A549 (cell line): ENCODE results near the gene HMX3. TPM values are rescaled to one million over a fixed set of nuclear protein-coding genes. Genes with fewer than 3 reads are reported as not detected.

Experiments
- ATAC-seq, 2 experiments: fragments of 200-7000 bp in 1 of 2; fragments of >200 bp in 1 of 2; cut with Nextera tagmentation in 1 of 2; cut with Tn5 transposase in 1 of 2; 3 replicates each; pipeline versions ENCODE4 v1.8.0 to v1.9.1; 2018 to 2020; ENCODE audit warnings: mild to moderate bottlenecking in 1 of 2, moderate library complexity in 1 of 2
- CTCF ChIA-PET: fragments of 300-600 bp; sonication (Branson Sonifier 250); formaldehyde crosslinking; extraction: SDS; loops from one replicate; lab custom pipeline; 2021; ENCODE audit warnings: antibody characterized with exemption, inconsistent platforms; lab: Yijun Ruan, JAX
- POLR2A ChIA-PET: fragments of 350-600 bp; formaldehyde crosslinking; extraction: SDS; loops from one replicate; lab custom pipeline; 2021; ENCODE audit warnings: antibody characterized with exemption, inconsistent platforms; lab: Yijun Ruan, JAX
- DNase-seq, 2 experiments: peaks; one replicate each; pipeline versions ENCODE4 v3.0.0 to v3.0.0-alpha.2; 2011 to 2016; ENCODE audit warnings: low read depth in 1 of 2, low spot score in 1 of 2
- FAIRE-seq: peaks from 2 replicates; lab custom pipeline; 2011; peaks lifted over from hg19 to GRCh38; lab: Jason Lieb, UNC
- H3K27ac ChIP-seq, 2 experiments: fragments of >200 bp; sonication (Bioruptor Twin); formaldehyde crosslinking; 3 replicates each; pipeline ENCODE4 v1.5.1; 2016 to 2017
- H3K4me1 ChIP-seq: fragments of >200 bp; sonication (Bioruptor Twin); formaldehyde crosslinking; 3 replicates; pipeline ENCODE4 v1.6.1; 2016
- H3K4me2 ChIP-seq: fragments of >200 bp; sonication (Bioruptor Twin); formaldehyde crosslinking; 3 replicates; pipeline ENCODE4 v1.6.1; 2016
- H3K4me3 ChIP-seq: fragments of >200 bp; sonication (Bioruptor Twin); formaldehyde crosslinking; 3 replicates; pipeline ENCODE4 v1.5.1; 2016
- H3K9me3 ChIP-seq: fragments of >200 bp; sonication (Bioruptor Twin); formaldehyde crosslinking; 3 replicates; pipeline ENCODE4 v1.6.1; 2016
- CEBPB ChIP-seq, 2 experiments: fragments of >200 bp in 1 of 2; sonication (Bioruptor Twin) in 1 of 2; formaldehyde crosslinking in 1 of 2; IDR thresholded peaks; 2 replicates each; pipeline ENCODE4 v1.6.1; 2012 to 2016
- CTCF ChIP-seq: fragments of >200 bp; sonication (Bioruptor Twin); formaldehyde crosslinking; IDR thresholded peaks from 3 replicates; pipeline ENCODE4 v1.5.1; 2016
- EHMT2 ChIP-seq: fragments of 200-600 bp; sonication (generic); IDR thresholded peaks from 2 replicates; pipeline ENCODE4 v1.6.1; 2016; ENCODE audit warnings: antibody characterized with exemption, low read depth, mild to moderate bottlenecking, moderate library complexity
- FOSL2 ChIP-seq, 2 experiments: fragments of 450-650 bp in 1 of 2; fragments of >200 bp in 1 of 2; sonication (Bioruptor Twin) in 1 of 2; formaldehyde crosslinking; IDR thresholded peaks; 2 replicates each; pipeline versions ENCODE4 v1.5.0 to v1.6.1; 2016 to 2020; ENCODE audit warnings: mild to moderate bottlenecking in 1 of 2, moderate library complexity in 1 of 2
- GATA3 ChIP-seq: IDR thresholded peaks from 2 replicates; pipeline ENCODE4 v1.6.1; 2012; ENCODE audit warnings: borderline replicate concordance
- HDAC2 ChIP-seq: fragments of 200-600 bp; sonication (generic); IDR thresholded peaks from 2 replicates; pipeline ENCODE4 v1.6.1; 2016
- HEYL ChIP-seq: fragments of 250-450 bp; sonication (Bioruptor Pico); IDR thresholded peaks from 2 replicates; pipeline ENCODE4 v1.8.0; 2021; ENCODE audit warnings: mild to moderate bottlenecking, moderate library complexity
- HMGXB4 ChIP-seq: fragments of 250-450 bp; sonication (Bioruptor Pico); IDR thresholded peaks from 2 replicates; pipeline ENCODE4 v1.5.0; 2021; ENCODE audit warnings: mild to moderate bottlenecking, moderate library complexity, borderline replicate concordance
- JUN ChIP-seq, 2 experiments: fragments of >200 bp; sonication (Bioruptor Twin); formaldehyde crosslinking; IDR thresholded peaks; 2 replicates in 1 of 2; 3 replicates in 1 of 2; pipeline ENCODE4 v1.6.1; 2016 to 2017
- KDM1A ChIP-seq: fragments of 200-600 bp; sonication (generic); IDR thresholded peaks from 2 replicates; pipeline ENCODE4 v1.6.1; 2016; ENCODE audit warnings: low read depth, mild to moderate bottlenecking
- PHF8 ChIP-seq: fragments of 200-600 bp; sonication (generic); IDR thresholded peaks from 2 replicates; pipeline ENCODE4 v1.6.1; 2016; ENCODE audit warnings: low read depth, mild to moderate bottlenecking, antibody characterized with exemption, moderate library complexity, borderline replicate concordance
- RARB ChIP-seq: fragments of 250-450 bp; sonication (Bioruptor Pico); IDR thresholded peaks from 2 replicates; pipeline ENCODE4 v1.8.0; 2021; ENCODE audit warnings: mild to moderate bottlenecking, moderate library complexity
- RCOR1 ChIP-seq: fragments of 150-350 bp; IDR thresholded peaks from 2 replicates; pipeline ENCODE4 v1.6.1; 2014; ENCODE audit warnings: antibody characterized with exemption, low read length, low read depth
- RNF2 ChIP-seq: fragments of 200-600 bp; sonication (generic); IDR thresholded peaks from 2 replicates; pipeline ENCODE4 v1.6.1; 2016; ENCODE audit warnings: low read depth, mild to moderate bottlenecking, antibody characterized with exemption, moderate library complexity, borderline replicate concordance
- SMC3 ChIP-seq: fragments of >200 bp; sonication (Bioruptor Twin); formaldehyde crosslinking; IDR thresholded peaks from 3 replicates; pipeline ENCODE4 v1.6.1; 2018; ENCODE audit warnings: inconsistent platforms
- SREBF2 ChIP-seq: fragments of 450-650 bp; IDR thresholded peaks from 2 replicates; pipeline ENCODE4 v1.6.1; 2014; ENCODE audit warnings: mild to moderate bottlenecking, moderate library complexity
- ZNF302 ChIP-seq: fragments of 250-450 bp; sonication (Bioruptor Pico); IDR thresholded peaks from 2 replicates; pipeline ENCODE4 v1.9.0; 2021; ENCODE audit warnings: inconsistent platforms, mild to moderate bottlenecking, moderate library complexity
- WGBS: methylation state at CpG from one replicate; pipeline ENCODE4 v1.1.6; 2017; ENCODE audit errors: missing lambda C conversion rate; 5-methylcytosine and 5-hydroxymethylcytosine counted together
- polyA minus RNA-seq: library from RNA; depleted of rRNA, polyadenylated mRNA; stranded (reverse); fragments of >200 nt; gene quantifications from 2 replicates; pipeline ENCODE4 v1.2.3, GENCODE V29; 2011; rRNA and poly(A)+ RNA removed
- polyA plus RNA-seq, 4 experiments: library from polyadenylated mRNA; depleted of rRNA in 3 of 4; stranded (reverse); fragments of >200 nt; fragmentation: RNase III in 1 of 4; extraction: RNeasy Plus Mini Kit Qiagen cat#74134 plus additional on column Dnase treatment in 1 of 4; gene quantifications; 2 replicates in 3 of 4; 3 replicates in 1 of 4; pipeline ENCODE4 v1.2.3, GENCODE V29; 2011 to 2017
- TF ChIP-seq, protein P1 (sequence below): fragments of 450-650 bp; IDR thresholded peaks from 2 replicates; pipeline ENCODE4 v1.6.1; 2014; ENCODE audit warnings: antibody characterized with exemption

HMX3 gene
- polyA plus RNA-seq (2011; rRNA removed) (not detected in 2 replicates), polyA plus RNA-seq (2017; fragmentation: RNase III; extraction: RNeasy Plus Mini Kit Qiagen cat#74134 plus additional on column Dnase treatment) (not detected in 3 replicates), polyA minus RNA-seq (not detected in 2 replicates)
- 0.03 TPM in 1 of 2 replicates, not detected in the other for polyA plus RNA-seq (2012; cell fraction: cytosol; rRNA removed)
- polyA plus RNA-seq (2012; cell fraction: nucleus; rRNA removed) = 0.06 TPM in 1 of 2 replicates, not detected in the other

- 0 out of 6 replicates have a peak, but pooled peaks of 1 of the 2 experiments have one; percentile 2 for ATAC-seq
- CTCF ChIA-PET = interaction anchor here (4.8 to 5.1 kb wide), 3 partner anchors 91 to 426 kb away, joined by 52 to 82 read pairs (median 76); no protein-coding TSS in a partner anchor
These were observed at the start of gene HMX3 for GRCh38 chr10:123135415-123136141. TSS of gene HMX3 (plus strand) at chr10:123135970. CDS start at chr10:123136051, 81 bp downstream.

GRCh38 chr10:123086281-123086680, 49.5 kb upstream of the HMX3 start:
- CTCF ChIA-PET = interaction anchor here (1.9 kb wide), 1 partner anchor 43 kb away, joined by 6 read pairs; no protein-coding TSS in a partner anchor
- TF ChIP-seq KDM1A (no peak), RNF2 (no peak), GATA3 (no peak), HMGXB4 (CRISPR knock-in tag) (no peak), RCOR1 (no peak), ZNF302 (CRISPR knock-in tag) (no peak), PHF8 (no peak), HEYL (CRISPR knock-in tag) (no peak), RARB (CRISPR knock-in tag) (no peak), CTCF (no peak), CEBPB (IDR thresholded peaks at IDR 0.05) (no peak), FOSL2 (IDR thresholded peaks at IDR 0.05) (no peak), FOSL2 (CRISPR knock-in tag; IDR thresholded peaks at IDR 0.05) (no peak), JUN (IDR thresholded peaks at IDR 0.05) (no peak), EHMT2 (no peak)
- TF ChIP-seq, protein P1, sequence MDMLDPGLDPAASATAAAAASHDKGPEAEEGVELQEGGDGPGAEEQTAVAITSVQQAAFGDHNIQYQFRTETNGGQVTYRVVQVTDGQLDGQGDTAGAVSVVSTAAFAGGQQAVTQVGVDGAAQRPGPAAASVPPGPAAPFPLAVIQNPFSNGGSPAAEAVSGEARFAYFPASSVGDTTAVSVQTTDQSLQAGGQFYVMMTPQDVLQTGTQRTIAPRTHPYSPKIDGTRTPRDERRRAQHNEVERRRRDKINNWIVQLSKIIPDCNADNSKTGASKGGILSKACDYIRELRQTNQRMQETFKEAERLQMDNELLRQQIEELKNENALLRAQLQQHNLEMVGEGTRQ = no peak
- ATAC-seq (no peak), FAIRE-seq (no peak), DNase-seq (no peak)
- 43% methylated on average over 7 of the region's 7 CpGs for WGBS
- Histone ChIP-seq H3K9me3 (no peaks in the 10 kb centered on the region), H3K4me1 (no peaks in the 10 kb centered on the region), H3K4me3 (no peak overlapping the region), H3K4me2 (no peak overlapping the region), H3K27ac (no peak overlapping the region)
- POLR2A ChIA-PET = no interaction called here

More at GRCh38 chr10:123135415-123136141, at the start of gene HMX3:
- WGBS = 40% methylated on average over 21 of the region's 76 CpGs
- Histone ChIP-seq H3K27ac (peak within 1 kb of the TSS; percentile 43 to 74; a peak in 5 of 6 replicates), H3K4me3 (peak within 1 kb of the TSS; percentile 58), H3K4me1 (peaks cover 35% of the 10 kb centered on the region; the same call in 2 of the 3 replicates), H3K4me2 (peak within 1 kb of the TSS; percentile 96), H3K9me3 (no peaks in the 10 kb centered on the region)
- TF ChIP-seq SREBF2 = no peak
- peak; percentile 35; the same call in 1 of the 2 replicates for TF ChIP-seq HDAC2
- no peak for TF ChIP-seq SMC3
- DNase-seq (peak in 1 of 2 experiments; percentile 31), FAIRE-seq (no peak)
- POLR2A ChIA-PET = no interaction called here
